Measurements from ENCODE around the gene TMEM26. TPM values are rescaled to one million over a fixed set of nuclear protein-coding genes. Genes with fewer than 3 reads are reported as not detected.

The TMEM26 gene
- total and polyA plus RNA-seq, 2 of the 13 experiments (the other 11 are each of a cell fraction or from before 2014, with no cell fraction given): not detected

DNA sequence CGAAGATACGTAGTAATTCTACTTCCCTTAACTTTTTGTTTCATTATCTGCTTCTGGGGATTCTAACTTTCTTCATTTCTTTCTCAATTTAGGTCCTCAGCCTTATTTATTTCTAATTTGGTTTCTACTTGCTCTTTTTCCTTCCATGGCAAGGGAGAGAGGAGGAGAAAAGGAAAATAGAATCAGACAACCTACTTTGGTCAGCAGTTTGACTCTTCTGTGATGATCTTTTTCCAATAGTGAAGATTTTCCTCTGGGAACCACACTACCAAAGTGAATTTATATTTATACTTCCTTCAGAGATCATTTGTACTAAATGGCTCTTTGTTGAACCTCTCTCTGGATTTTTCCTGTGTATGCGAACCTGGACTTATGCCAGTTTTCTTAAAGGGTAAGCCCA is 90.2 kb downstream of the TMEM26 start:
- WGBS (ENCODE audit: low lambda C conversion rate): 9% methylated on average over 3 of the region's 3 CpGs
- Histone ChIP-seq H3K4me3 (replicated peaks in 1 of 3; ENCODE audit: insufficient read depth in 1 of 3, low read depth in 2 of 3, low read length in 3 of 3) (no peak overlapping the region), H3K4me2 (ENCODE audit: low read depth, low read length) (no peak overlapping the region), H2AFZ (ENCODE audit: low read length) (no peak overlapping the region), H3K27me3 (ENCODE audit: control insufficient read depth in 1 of 2, insufficient read depth in 2 of 2, low read length in 2 of 2) (no peaks in the 10 kb centered on the region), H3K36me3 (replicated peaks in 1 of 2; ENCODE audit: control insufficient read depth in 1 of 2, insufficient read depth in 2 of 2, low read length in 2 of 2) (no peaks in the 10 kb centered on the region), H3K9me3 (ENCODE audit: low read length) (no peaks in the 10 kb centered on the region), H3K9ac (ENCODE audit: insufficient read depth, low read depth, low read length) (no peak overlapping the region), H3K27ac (ENCODE audit: extremely low read length, insufficient read depth, low read length) (no peak overlapping the region), H3K79me2 (ENCODE audit: insufficient read depth, low read length) (no peaks in the 10 kb centered on the region), H3K4me1 (ENCODE audit: insufficient read depth, low read length) (no peaks in the 10 kb centered on the region), H4K20me1 (ENCODE audit: insufficient read depth, low read length) (no peaks in the 10 kb centered on the region)
- ChIA-PET POLR2A (no interaction called here), CTCF (ENCODE audit: low intra/inter-chr PET ratio, low total read pairs) (no interaction called here)
- in situ Hi-C loops (cut with HindIII; ENCODE audit: extremely low pct_ligation_motif_present, low pct_unique_long_range_greater_than_20kb): no loop called here
- FAIRE-seq (no peak), DNase-seq (ENCODE audit: low spot score) (no peak), ATAC-seq (no peak)
- intact Hi-C loops (cut with micrococcal nuclease; ENCODE audit: unreplicated experiment): no loop called here
- TF ChIP-seq ZNF275 (CRISPR knock-in tag; IDR thresholded peaks at IDR 0.05; ENCODE audit: borderline replicate concordance): no peak
- BruUV-seq (replicated peaks): no TSS peak

- DNase-seq (ENCODE audit: low spot score) (no peak), ATAC-seq (no peak), FAIRE-seq (no peak)
- Histone ChIP-seq H3K4me1 (ENCODE audit: insufficient read depth, low read length) (no peaks in the 10 kb centered on the region), H3K27me3 (ENCODE audit: control insufficient read depth in 1 of 2, insufficient read depth in 2 of 2, low read length in 2 of 2) (no peaks in the 10 kb centered on the region), H2AFZ (ENCODE audit: low read length) (no peak overlapping the region), H4K20me1 (ENCODE audit: insufficient read depth, low read length) (no peaks in the 10 kb centered on the region), H3K9ac (ENCODE audit: insufficient read depth, low read depth, low read length) (no peak overlapping the region), H3K27ac (ENCODE audit: extremely low read length, insufficient read depth, low read length) (no peak overlapping the region), H3K79me2 (ENCODE audit: insufficient read depth, low read length) (no peaks in the 10 kb centered on the region), H3K4me2 (ENCODE audit: low read depth, low read length) (no peak overlapping the region), H3K4me3 (replicated peaks in 1 of 3; ENCODE audit: insufficient read depth in 1 of 3, low read depth in 2 of 3, low read length in 3 of 3) (no peak overlapping the region), H3K9me3 (ENCODE audit: low read length) (no peaks in the 10 kb centered on the region), H3K36me3 (replicated peaks in 1 of 2; ENCODE audit: control insufficient read depth in 1 of 2, insufficient read depth in 2 of 2, low read length in 2 of 2) (no peaks in the 10 kb centered on the region)
- in situ Hi-C loops (cut with HindIII; ENCODE audit: extremely low pct_ligation_motif_present, low pct_unique_long_range_greater_than_20kb): no loop called here
- POLR2A ChIA-PET: no interaction called here
- 0% methylated on average over 2 of the region's 2 CpGs for WGBS (ENCODE audit: low lambda C conversion rate)
- CTCF ChIA-PET (ENCODE audit: low intra/inter-chr PET ratio, low total read pairs): no interaction called here
- intact Hi-C loops (cut with micrococcal nuclease; ENCODE audit: unreplicated experiment): no loop called here
- BruUV-seq (replicated peaks): no TSS peak
- TF ChIP-seq CEBPB (IDR thresholded peaks at IDR 0.05; ENCODE audit: borderline replicate concordance, low read depth, low read length): no peak
- TF ChIP-seq, protein P1, sequence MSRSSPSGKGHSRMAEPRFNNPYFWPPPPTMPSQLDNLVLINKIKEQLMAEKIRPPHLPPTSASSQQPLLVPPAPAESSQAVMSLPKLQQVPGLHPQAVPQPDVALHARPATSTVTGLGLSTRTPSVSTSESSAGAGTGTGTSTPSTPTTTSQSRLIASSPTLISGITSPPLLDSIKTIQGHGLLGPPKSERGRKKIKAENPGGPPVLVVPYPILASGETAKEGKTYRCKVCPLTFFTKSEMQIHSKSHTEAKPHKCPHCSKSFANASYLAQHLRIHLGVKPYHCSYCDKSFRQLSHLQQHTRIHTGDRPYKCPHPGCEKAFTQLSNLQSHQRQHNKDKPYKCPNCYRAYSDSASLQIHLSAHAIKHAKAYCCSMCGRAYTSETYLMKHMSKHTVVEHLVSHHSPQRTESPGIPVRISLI (CRISPR knock-in tag; IDR thresholded peaks at IDR 0.05; ENCODE audit: borderline replicate concordance): no peak
- no peak for TF ChIP-seq CREM (IDR thresholded peaks at IDR 0.05)
- no peak for TF ChIP-seq CREM (CRISPR knock-in tag; IDR thresholded peaks at IDR 0.05)
- TF ChIP-seq SKI (IDR thresholded peaks at IDR 0.05; ENCODE audit: partially characterized antibody): no peak
- TF ChIP-seq ATF1 (CRISPR knock-in tag; IDR thresholded peaks at IDR 0.05): no peak
- no peak for TF ChIP-seq ZIK1 (CRISPR knock-in tag; IDR thresholded peaks at IDR 0.05; ENCODE audit: borderline replicate concordance, low read depth)
- no peak for TF ChIP-seq ZNF354B (CRISPR knock-in tag; IDR thresholded peaks at IDR 0.05)
- no peak for TF ChIP-seq GZF1 (CRISPR knock-in tag; IDR thresholded peaks at IDR 0.05)
- no peak for TF ChIP-seq ZNF567 (CRISPR knock-in tag; IDR thresholded peaks at IDR 0.05; ENCODE audit: borderline replicate concordance)
- no peak for TF ChIP-seq GMEB1 (CRISPR knock-in tag; IDR thresholded peaks at IDR 0.05; ENCODE audit: borderline replicate concordance)
- TF ChIP-seq TFE3 (CRISPR knock-in tag; IDR thresholded peaks at IDR 0.05): no peak
- no peak for TF ChIP-seq ZNF652 (CRISPR knock-in tag; IDR thresholded peaks at IDR 0.05; ENCODE audit: borderline replicate concordance, low read depth)
- no peak for TF ChIP-seq ATF7-NPFF (CRISPR knock-in tag; IDR thresholded peaks at IDR 0.05; ENCODE audit: low read depth)
Measured at GRCh38 chr10:61359452-61359851, 93.7 kb downstream of the TMEM26 start.
